NK-92 (cell line): ENCODE measurements around the gene DHCR7.

Source experiments
- DNase-seq: peaks from one replicate; lab custom pipeline; 2025; ENCODE audit not compliant: unreplicated experiment; lab: John Stamatoyannopoulos, UW

Gene DHCR7

GRCh38 chr11:71458146-71459070 lies 10.2 kb upstream of the DHCR7 start:
- DNase-seq: no peak

GRCh38 chr11:71456831-71457230 lies 8.6 kb upstream of the DHCR7 start:
- no peak for DNase-seq

GRCh38 chr11:71456294-71456693 lies 8.1 kb upstream of the DHCR7 start:
- DNase-seq: no peak

GRCh38 chr11:71454470-71455113 lies 6.4 kb upstream of the DHCR7 start:
- DNase-seq: no peak

GRCh38 chr11:71453918-71454304 lies 5.7 kb upstream of the DHCR7 start:
- no peak for DNase-seq

- peak; percentile 41 for DNase-seq
Observed at GRCh38 chr11:71453037-71453917, 5.1 kb upstream of the DHCR7 start, which contains the start of gene NADSYN1. Gene NADSYN1, plus strand, starts transcription at chr11:71453203. Its CDS starts 94 bp downstream, at chr11:71453297.

- DNase-seq: no peak
Observed at GRCh38 chr11:71452199-71453036, 4.2 kb upstream of the DHCR7 start.

- no peak for DNase-seq
Observed at GRCh38 chr11:71451596-71452198, 3.5 kb upstream of the DHCR7 start.

GRCh38 chr11:71450939-71451338 lies 2.7 kb upstream of the DHCR7 start:
- DNase-seq: no peak

GRCh38 chr11:71450507-71450906 lies 2.3 kb upstream of the DHCR7 start:
- DNase-seq: no peak

- no peak for DNase-seq
Observed at GRCh38 chr11:71449596-71449995, 1.4 kb upstream of the DHCR7 start.

GRCh38 chr11:71447791-71448256 lies 369 bp downstream of the DHCR7 start:
- no peak for DNase-seq

GRCh38 chr11:71446942-71447688 lies 1.1 kb downstream of the DHCR7 start:
- DNase-seq: no peak

GRCh38 chr11:71446150-71446549 lies 2.0 kb downstream of the DHCR7 start:
- no peak for DNase-seq

- no peak for DNase-seq
Observed at GRCh38 chr11:71444811-71445210, 3.4 kb downstream of the DHCR7 start.

GRCh38 chr11:71443736-71444445 lies 4.3 kb downstream of the DHCR7 start:
- no peak for DNase-seq

- no peak for DNase-seq
Observed at GRCh38 chr11:71442880-71443279, 5.3 kb downstream of the DHCR7 start.

GRCh38 chr11:71442123-71442522 lies 6.1 kb downstream of the DHCR7 start:
- no peak for DNase-seq

- no peak for DNase-seq
Observed at GRCh38 chr11:71441251-71441650, 6.9 kb downstream of the DHCR7 start.
